Non-pigmented ciliary epithelial cell (primary cell): Measurements from ENCODE around the gene UNC45A.
"Not testable (repeated sequence)": the region's sequence is repeated elsewhere in the genome, so short reads cannot be mapped to it uniquely, and the experiment has no call there.

Experiments used
- DNase-seq: peaks from one replicate; pipeline ENCODE4 v3.0.0-alpha.2; 2010; ENCODE audit warnings: low read depth

UNC45A gene

GRCh38 chr15:90916461-90916860, 18.6 kb upstream of the UNC45A start:
- DNase-seq, result no peak

DNA sequence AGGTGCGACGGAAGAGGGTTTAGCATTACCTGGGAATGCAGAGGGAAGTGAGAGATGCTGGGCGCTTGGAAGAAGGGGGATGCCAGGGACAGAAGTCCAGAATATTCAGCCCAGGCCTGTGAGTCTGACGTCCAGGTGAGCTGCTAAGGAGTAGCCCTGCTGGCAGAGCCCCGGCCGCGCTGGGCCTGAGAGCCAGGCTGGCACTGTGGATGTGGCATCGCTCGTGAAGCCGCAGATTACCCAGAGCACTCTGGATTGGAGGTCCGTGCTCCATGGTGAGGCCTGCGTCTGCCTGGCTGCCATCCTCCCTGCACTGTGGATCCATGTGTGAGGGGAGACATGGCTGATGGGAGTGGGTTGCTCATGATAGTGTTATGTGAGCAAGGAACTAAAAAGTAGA, 17.5 kb upstream of the UNC45A start:
- no peak for DNase-seq

DNA sequence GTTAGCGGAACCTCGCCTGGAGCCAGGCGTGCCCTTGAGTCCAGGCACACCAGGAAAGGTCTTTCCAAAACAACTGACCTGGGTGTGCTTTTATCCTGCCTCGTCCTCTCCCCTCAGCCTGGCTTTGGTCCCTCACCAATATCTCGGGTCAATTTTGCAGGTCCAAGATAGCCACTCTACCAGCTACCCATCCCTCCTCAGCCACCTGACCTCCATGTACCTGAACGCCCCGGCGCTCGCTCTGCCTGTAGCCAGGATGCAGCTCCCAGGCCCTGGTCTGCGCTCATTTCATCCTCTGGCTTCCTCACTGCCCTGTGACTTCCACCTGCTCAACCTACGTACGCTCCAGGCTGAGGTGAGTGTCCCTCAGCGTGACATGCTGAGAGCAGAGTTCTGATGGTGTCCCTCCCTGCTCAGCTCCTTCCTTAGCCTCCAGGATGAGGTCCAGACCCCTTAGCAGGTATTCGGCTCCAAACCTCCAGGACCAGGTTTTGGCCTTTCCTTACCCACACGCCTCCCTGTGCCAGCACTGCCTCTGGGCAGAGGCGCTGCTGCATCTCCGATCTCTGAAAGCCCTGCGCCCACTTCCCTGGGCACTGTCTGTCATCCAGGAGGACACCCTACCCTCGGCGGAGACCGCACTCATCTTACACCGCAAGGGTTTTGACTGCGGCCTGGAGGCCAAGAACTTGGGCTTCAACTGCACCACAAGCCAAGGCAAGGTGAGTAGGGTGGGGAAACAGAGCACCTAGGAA, 16.9 kb upstream of the UNC45A start:
- DNase-seq, result no peak

GRCh38 chr15:90918835-90919234, 16.2 kb upstream of the UNC45A start:
- DNase-seq, result no peak

DNA sequence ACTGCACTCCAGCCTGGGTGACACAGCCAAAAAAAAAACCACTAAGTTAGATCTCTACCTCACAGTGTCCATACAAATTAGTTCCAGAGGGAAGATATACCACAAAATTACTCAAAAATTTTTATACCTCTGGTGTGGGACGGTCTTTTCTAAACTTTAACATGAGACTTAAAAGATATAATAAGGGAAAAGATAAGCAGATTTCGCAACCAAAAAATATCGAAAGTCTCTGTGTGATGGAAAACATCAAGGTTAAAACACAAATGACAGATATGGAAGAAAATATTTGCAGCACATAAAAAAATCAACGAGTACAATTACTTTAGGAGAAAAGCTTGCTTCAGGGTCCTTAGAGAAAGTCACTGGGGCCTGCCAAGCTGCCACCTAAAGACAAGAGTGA, 13.2 kb upstream of the UNC45A start:
- no peak for DNase-seq

GRCh38 chr15:90922712-90923322, 12.3 kb upstream of the UNC45A start:
- DNase-seq, result not testable (repeated sequence)

DNA sequence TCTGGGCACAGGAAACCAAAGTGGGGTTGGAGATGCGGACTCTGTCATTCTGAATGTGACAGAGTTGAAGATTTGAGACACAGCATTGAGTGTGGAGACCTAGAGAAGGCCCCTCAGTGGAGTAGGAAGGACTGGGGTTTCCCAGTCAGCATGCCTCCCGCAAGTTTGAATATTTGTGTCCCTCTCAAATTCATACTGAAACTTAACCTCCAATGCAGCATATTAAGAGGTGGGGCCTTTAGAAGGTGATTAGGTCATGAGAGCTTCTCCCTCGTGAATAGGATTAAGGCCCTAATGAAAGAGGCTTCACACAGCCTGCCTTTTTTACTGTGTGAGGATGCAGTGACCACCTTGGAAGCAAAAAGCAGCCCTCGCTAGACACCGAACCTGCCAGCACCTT, 10.7 kb upstream of the UNC45A start:
- DNase-seq, result no peak

- DNase-seq, result not testable (repeated sequence)
Measured at GRCh38 chr15:90926766-90927165, 8.3 kb upstream of the UNC45A start.

GRCh38 chr15:90928106-90928505, 7.0 kb upstream of the UNC45A start:
- DNase-seq, result not testable (repeated sequence)

GRCh38 chr15:90929246-90930019, 5.7 kb upstream of the UNC45A start:
- DNase-seq, result no peak

DNA sequence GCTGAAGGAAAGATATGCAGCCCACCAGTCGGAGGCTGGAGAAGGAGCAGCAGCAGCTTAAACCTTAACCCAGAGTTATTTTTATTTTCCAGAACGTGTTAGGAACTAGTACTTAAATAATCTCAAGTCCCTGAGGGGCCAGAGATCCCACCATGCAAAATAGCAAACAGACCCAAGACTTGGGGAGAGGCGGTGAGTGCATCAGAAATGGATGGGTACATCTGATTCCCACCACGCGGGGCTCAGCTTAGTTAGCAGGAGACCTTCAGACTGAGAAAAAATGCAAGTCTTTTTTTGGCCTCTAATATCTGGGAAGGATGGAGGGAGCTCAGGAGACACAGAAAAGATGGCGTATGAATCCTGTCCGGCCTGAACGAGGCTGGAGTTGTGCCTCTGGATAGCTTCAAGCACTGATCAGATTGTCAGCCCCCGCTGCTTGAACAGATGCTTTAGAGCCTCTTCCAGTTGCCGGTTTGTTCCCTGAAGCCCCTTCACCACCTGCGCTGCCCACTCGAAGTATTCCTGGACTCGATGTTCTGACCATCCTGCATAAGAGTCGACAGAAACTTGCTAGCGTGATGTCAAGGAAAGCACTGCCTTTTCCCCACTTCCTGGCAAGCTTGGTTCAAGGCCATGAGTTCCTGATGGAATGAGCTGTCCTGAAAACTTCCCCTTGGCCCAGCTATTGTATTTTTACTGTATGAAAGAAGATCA, 4.1 kb upstream of the UNC45A start:
- DNase-seq, result no peak

DNA sequence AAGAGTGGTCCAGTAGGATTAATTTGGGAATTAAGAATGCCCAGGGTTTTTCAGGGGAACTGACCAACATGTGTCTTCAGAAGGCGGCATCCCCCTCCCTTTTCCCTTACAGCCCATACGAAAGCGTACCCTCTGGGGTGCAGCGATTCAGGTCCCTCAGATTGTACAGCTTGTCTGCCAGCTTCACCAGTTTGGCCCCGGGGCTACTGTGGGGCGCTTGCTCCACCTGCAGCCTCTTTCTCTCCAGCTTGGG, 3.6 kb upstream of the UNC45A start:
- no peak for DNase-seq

GRCh38 chr15:90931828-90932659, 3.0 kb upstream of the UNC45A start, which contains the start of gene HDDC3:
Gene HDDC3, minus strand, starts transcription at chr15:90932549. Its CDS starts 9 bp downstream, at chr15:90932540.
- no peak for DNase-seq

GRCh38 chr15:90932660-90932991, 2.5 kb upstream of the UNC45A start:
- DNase-seq, result no peak

DNA sequence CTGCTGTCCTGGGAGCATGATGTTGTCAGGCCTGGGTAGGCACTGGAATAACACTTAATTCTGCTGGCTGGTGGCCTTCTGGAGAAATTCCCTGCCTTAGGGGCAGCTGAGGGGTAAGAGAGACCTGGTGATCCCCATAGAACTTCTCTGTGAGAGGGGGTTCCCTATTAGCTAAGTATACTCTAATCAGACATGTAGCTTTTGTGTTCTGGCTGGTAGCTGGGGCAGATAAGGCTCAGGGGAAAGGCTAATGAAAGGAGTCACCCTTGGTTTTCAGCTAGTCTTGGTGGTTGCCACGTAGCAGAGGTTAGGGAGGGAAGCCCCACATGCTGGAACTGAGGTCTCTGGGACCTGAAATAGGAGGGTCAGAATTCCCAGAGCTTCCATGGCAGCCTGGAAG, 1.8 kb upstream of the UNC45A start:
- DNase-seq, result no peak

GRCh38 chr15:90934256-90934948, 683 bp upstream of the UNC45A start:
- no peak for DNase-seq

DNA sequence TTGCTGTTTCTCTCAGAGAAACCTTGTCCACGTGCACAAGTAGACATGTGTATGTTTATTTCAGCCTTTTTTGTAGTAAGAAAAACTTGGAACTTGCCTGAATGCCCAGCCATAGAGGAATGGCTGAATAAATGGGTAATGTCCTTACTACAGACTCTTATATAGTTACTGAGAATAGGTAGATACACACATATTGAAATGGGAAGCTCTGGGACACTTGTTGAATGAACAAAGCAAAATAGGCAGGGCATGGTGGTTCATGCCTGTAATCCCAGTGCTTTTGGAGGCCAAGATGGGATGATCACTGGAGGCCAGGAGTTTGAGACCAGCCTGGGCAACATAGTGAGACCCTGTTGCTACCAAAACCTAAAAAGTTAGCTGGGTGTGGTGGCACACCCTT, 1.7 kb downstream of the UNC45A start:
- DNase-seq, result no peak

GRCh38 chr15:90938261-90938660, 3.2 kb downstream of the UNC45A start:
- no peak for DNase-seq

DNA sequence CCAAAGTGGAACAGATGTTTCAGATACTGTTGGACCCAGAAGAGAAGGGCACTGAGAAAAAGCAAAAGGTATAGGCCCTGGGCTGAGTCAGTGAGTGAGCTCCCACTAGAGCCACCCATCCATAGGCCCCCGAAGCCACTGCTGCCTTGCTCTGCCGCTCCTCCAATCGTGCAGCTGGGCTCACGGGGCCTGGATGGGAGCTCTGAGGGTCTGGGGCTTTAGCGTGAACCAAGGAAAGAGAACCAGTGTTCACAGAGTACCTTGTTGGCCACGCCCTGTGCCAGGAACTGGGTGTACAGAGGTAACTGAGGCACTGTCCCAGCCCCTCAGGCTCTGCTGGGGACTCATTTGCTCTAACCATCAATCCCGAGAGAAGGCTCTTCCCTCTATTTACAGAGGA, 4.7 kb downstream of the UNC45A start:
- no peak for DNase-seq

- DNase-seq, result no peak
Measured at GRCh38 chr15:90941038-90941437, 6.0 kb downstream of the UNC45A start.
